A549 (cell line): Measurements from ENCODE around the gene G6PC1. TPM values are rescaled to one million over a fixed set of nuclear protein-coding genes. Genes with fewer than 3 reads are reported as not detected.
"Not testable (repeated sequence)": the region's sequence is repeated elsewhere in the genome, so short reads cannot be mapped to it uniquely, and the experiment has no call there.

Experiments
- ATAC-seq, 2 experiments: fragments of 200-7000 bp in 1 of 2; fragments of >200 bp in 1 of 2; cut with Nextera tagmentation in 1 of 2; cut with Tn5 transposase in 1 of 2; 3 replicates each; pipeline versions ENCODE4 v1.8.0 to v1.9.1; 2018 to 2020; ENCODE audit warnings: mild to moderate bottlenecking in 1 of 2, moderate library complexity in 1 of 2
- CTCF ChIA-PET: fragments of 300-600 bp; sonication (Branson Sonifier 250); formaldehyde crosslinking; extraction: SDS; loops from one replicate; lab custom pipeline; 2021; ENCODE audit warnings: antibody characterized with exemption, inconsistent platforms; lab: Yijun Ruan, JAX
- POLR2A ChIA-PET: fragments of 350-600 bp; formaldehyde crosslinking; extraction: SDS; loops from one replicate; lab custom pipeline; 2021; ENCODE audit warnings: antibody characterized with exemption, inconsistent platforms; lab: Yijun Ruan, JAX
- DNase-seq, 2 experiments: peaks; one replicate each; pipeline versions ENCODE4 v3.0.0 to v3.0.0-alpha.2; 2011 to 2016; ENCODE audit warnings: low read depth in 1 of 2, low spot score in 1 of 2
- FAIRE-seq: peaks from 2 replicates; lab custom pipeline; 2011; peaks lifted over from hg19 to GRCh38; lab: Jason Lieb, UNC
- H3K27ac ChIP-seq, 2 experiments: fragments of >200 bp; sonication (Bioruptor Twin); formaldehyde crosslinking; 3 replicates each; pipeline ENCODE4 v1.5.1; 2016 to 2017
- H3K4me1 ChIP-seq: fragments of >200 bp; sonication (Bioruptor Twin); formaldehyde crosslinking; 3 replicates; pipeline ENCODE4 v1.6.1; 2016
- H3K4me2 ChIP-seq: fragments of >200 bp; sonication (Bioruptor Twin); formaldehyde crosslinking; 3 replicates; pipeline ENCODE4 v1.6.1; 2016
- H3K4me3 ChIP-seq: fragments of >200 bp; sonication (Bioruptor Twin); formaldehyde crosslinking; 3 replicates; pipeline ENCODE4 v1.5.1; 2016
- H3K9me3 ChIP-seq: fragments of >200 bp; sonication (Bioruptor Twin); formaldehyde crosslinking; 3 replicates; pipeline ENCODE4 v1.6.1; 2016
- ATOH8 ChIP-seq: fragments of 250-450 bp; sonication (Bioruptor Pico); IDR thresholded peaks from 2 replicates; pipeline ENCODE4 v1.5.0; 2020; ENCODE audit warnings: low read depth, mild to moderate bottlenecking, moderate library complexity
- CTCF ChIP-seq: fragments of >200 bp; sonication (Bioruptor Twin); formaldehyde crosslinking; IDR thresholded peaks from 3 replicates; pipeline ENCODE4 v1.5.1; 2016
- EHF ChIP-seq: fragments of 250-450 bp; sonication (Bioruptor Pico); IDR thresholded peaks from 2 replicates; pipeline ENCODE4 v1.5.0; 2020; ENCODE audit warnings: mild to moderate bottlenecking
- ELK1 ChIP-seq: fragments of 150-350 bp; IDR thresholded peaks from 2 replicates; pipeline ENCODE4 v1.6.1; 2014; ENCODE audit warnings: low read depth, mild to moderate bottlenecking, low read length
- HDAC2 ChIP-seq: fragments of 200-600 bp; sonication (generic); IDR thresholded peaks from 2 replicates; pipeline ENCODE4 v1.6.1; 2016
- HMGXB4 ChIP-seq: fragments of 250-450 bp; sonication (Bioruptor Pico); IDR thresholded peaks from 2 replicates; pipeline ENCODE4 v1.5.0; 2021; ENCODE audit warnings: mild to moderate bottlenecking, moderate library complexity, borderline replicate concordance
- HOXB13 ChIP-seq: fragments of 250-450 bp; sonication (Bioruptor Pico); IDR thresholded peaks from 2 replicates; pipeline ENCODE4 v1.5.0; 2020; ENCODE audit warnings: low read depth, mild to moderate bottlenecking, moderate library complexity
- HOXB5 ChIP-seq: fragments of 250-450 bp; sonication (Bioruptor Pico); IDR thresholded peaks from 2 replicates; pipeline ENCODE4 v1.5.0; 2020; ENCODE audit warnings: mild to moderate bottlenecking, moderate library complexity
- MAZ ChIP-seq: fragments of 150-350 bp; IDR thresholded peaks from 2 replicates; pipeline ENCODE4 v1.6.1; 2014; ENCODE audit warnings: antibody characterized with exemption, low read depth, low read length, borderline replicate concordance
- NPAS2 ChIP-seq: fragments of 250-450 bp; sonication (Bioruptor Pico); IDR thresholded peaks from 2 replicates; pipeline ENCODE4 v1.8.0; 2022; ENCODE audit warnings: mild to moderate bottlenecking, moderate library complexity, borderline replicate concordance
- PBX3 ChIP-seq: IDR thresholded peaks from 2 replicates; pipeline ENCODE4 v1.6.1; 2012
- POLR2AphosphoS2 ChIP-seq: conservative IDR thresholded peaks from 2 replicates; pipeline ENCODE4 v1.6.1; 2012; ENCODE audit warnings: low read length, improper control_type of control experiment, inconsistent platforms
- SMC3 ChIP-seq: fragments of >200 bp; sonication (Bioruptor Twin); formaldehyde crosslinking; IDR thresholded peaks from 3 replicates; pipeline ENCODE4 v1.6.1; 2018; ENCODE audit warnings: inconsistent platforms
- SREBF2 ChIP-seq: fragments of 450-650 bp; IDR thresholded peaks from 2 replicates; pipeline ENCODE4 v1.6.1; 2014; ENCODE audit warnings: mild to moderate bottlenecking, moderate library complexity
- TFCP2L1 ChIP-seq: fragments of 250-450 bp; sonication (Bioruptor Pico); IDR thresholded peaks from 2 replicates; pipeline ENCODE4 v1.5.0; 2021; ENCODE audit warnings: mild to moderate bottlenecking
- ZFP36 ChIP-seq: fragments of 450-650 bp; IDR thresholded peaks from 2 replicates; pipeline ENCODE4 v1.6.1; 2014; ENCODE audit warnings: borderline replicate concordance; ENCODE audit not compliant: partially characterized antibody
- ZNF302 ChIP-seq: fragments of 250-450 bp; sonication (Bioruptor Pico); IDR thresholded peaks from 2 replicates; pipeline ENCODE4 v1.9.0; 2021; ENCODE audit warnings: inconsistent platforms, mild to moderate bottlenecking, moderate library complexity
- WGBS: methylation state at CpG from one replicate; pipeline ENCODE4 v1.1.6; 2017; ENCODE audit errors: missing lambda C conversion rate; 5-methylcytosine and 5-hydroxymethylcytosine counted together
- polyA plus RNA-seq, 4 experiments: library from polyadenylated mRNA; depleted of rRNA in 3 of 4; stranded (reverse); fragments of >200 nt; fragmentation: RNase III in 1 of 4; extraction: RNeasy Plus Mini Kit Qiagen cat#74134 plus additional on column Dnase treatment in 1 of 4; gene quantifications; 2 replicates in 3 of 4; 3 replicates in 1 of 4; pipeline ENCODE4 v1.2.3, GENCODE V29; 2011 to 2017
- TF ChIP-seq, protein P1 (sequence below): IDR thresholded peaks from 2 replicates; pipeline ENCODE4 v1.6.1; 2012; ENCODE audit warnings: low read depth, borderline replicate concordance
- TF ChIP-seq, protein P2 (sequence below): fragments of 450-650 bp; IDR thresholded peaks from 2 replicates; pipeline ENCODE4 v1.6.1; 2014; ENCODE audit warnings: antibody characterized with exemption

Gene G6PC1
- polyA plus RNA-seq, 2 of the 4 experiments (the other 2 are of a cell fraction), result not detected

GRCh38 chr17:42879596-42879985, 21.0 kb upstream of the G6PC1 start (continued):
- no peak for TF ChIP-seq TFCP2L1 (CRISPR knock-in tag)

GRCh38 chr17:42880776-42881310, 19.8 kb upstream of the G6PC1 start:
- H3K4me3 ChIP-seq, result no peak overlapping the region
- H3K27ac ChIP-seq, result no peak overlapping the region
- ATAC-seq (no peak), DNase-seq (no peak), FAIRE-seq (no peak)
- H3K9me3 ChIP-seq, result no peaks in the 10 kb centered on the region
- POLR2A ChIA-PET, result no interaction called here
- TF ChIP-seq TFCP2L1 (CRISPR knock-in tag) (no peak), ATOH8 (CRISPR knock-in tag) (no peak), EHF (no peak), ELK1 (no peak), SMC3 (no peak), HOXB5 (no peak), POLR2AphosphoS2 (no peak), MAZ (no peak), PBX3 (no peak)
- TF ChIP-seq, protein P1, sequence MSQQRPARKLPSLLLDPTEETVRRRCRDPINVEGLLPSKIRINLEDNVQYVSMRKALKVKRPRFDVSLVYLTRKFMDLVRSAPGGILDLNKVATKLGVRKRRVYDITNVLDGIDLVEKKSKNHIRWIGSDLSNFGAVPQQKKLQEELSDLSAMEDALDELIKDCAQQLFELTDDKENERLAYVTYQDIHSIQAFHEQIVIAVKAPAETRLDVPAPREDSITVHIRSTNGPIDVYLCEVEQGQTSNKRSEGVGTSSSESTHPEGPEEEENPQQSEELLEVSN, result no peak
- TF ChIP-seq, protein P2, sequence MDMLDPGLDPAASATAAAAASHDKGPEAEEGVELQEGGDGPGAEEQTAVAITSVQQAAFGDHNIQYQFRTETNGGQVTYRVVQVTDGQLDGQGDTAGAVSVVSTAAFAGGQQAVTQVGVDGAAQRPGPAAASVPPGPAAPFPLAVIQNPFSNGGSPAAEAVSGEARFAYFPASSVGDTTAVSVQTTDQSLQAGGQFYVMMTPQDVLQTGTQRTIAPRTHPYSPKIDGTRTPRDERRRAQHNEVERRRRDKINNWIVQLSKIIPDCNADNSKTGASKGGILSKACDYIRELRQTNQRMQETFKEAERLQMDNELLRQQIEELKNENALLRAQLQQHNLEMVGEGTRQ, result no peak
- 67% methylated on average over 5 of the region's 5 CpGs for WGBS
- no peak overlapping the region for H3K4me2 ChIP-seq
- H3K4me1 ChIP-seq, result no peaks in the 10 kb centered on the region
- CTCF ChIA-PET, result interaction anchor here (1.1 to 3.9 kb wide), 5 partner anchors 13 to 118 kb away, joined by 3 to 22 read pairs (median 5); partner anchors contain the start of gene AOC2

GRCh38 chr17:42881706-42882105, 18.9 kb upstream of the G6PC1 start:
- CTCF ChIA-PET, result interaction anchor here (0.6 to 3.5 kb wide), 5 partner anchors 8 to 642 kb away, joined by 3 to 18 read pairs (median 5); no protein-coding TSS in a partner anchor
- 80% methylated on average over 6 of the region's 6 CpGs for WGBS
- H3K4me1 ChIP-seq, POLR2A ChIA-PET, FAIRE-seq, H3K4me2 ChIP-seq, ATAC-seq, H3K4me3 ChIP-seq, H3K27ac ChIP-seq, DNase-seq, H3K9me3 ChIP-seq: not testable (repeated sequence)

GRCh38 chr17:42882166-42882565, 18.4 kb upstream of the G6PC1 start:
- FAIRE-seq (no peak), ATAC-seq (no peak), DNase-seq (no peak)
- ChIA-PET CTCF (interaction anchor here (0.6 to 1.6 kb wide), 4 partner anchors 9 to 642 kb away, joined by 3 to 6 read pairs (median 4); no protein-coding TSS in a partner anchor), POLR2A (no interaction called here)
- no peak overlapping the region for H3K27ac ChIP-seq
- no peak overlapping the region for H3K4me3 ChIP-seq
- TF ChIP-seq CTCF (no peak), HDAC2 (no peak), NPAS2 (no peak), HMGXB4 (CRISPR knock-in tag) (no peak), HOXB13 (CRISPR knock-in tag) (no peak), SREBF2 (no peak), ZNF302 (CRISPR knock-in tag) (no peak), TFCP2L1 (CRISPR knock-in tag) (no peak), ZFP36 (no peak)
- no peak overlapping the region for H3K4me2 ChIP-seq
- 79% methylated on average over 8 of the region's 8 CpGs for WGBS
- H3K4me1 ChIP-seq, result peaks cover 6% of the 10 kb centered on the region; the same call in 2 of the 3 replicates
- no peaks in the 10 kb centered on the region for H3K9me3 ChIP-seq
